ENCODE data around the gene CDH26. TPM values are rescaled to one million over a fixed set of nuclear protein-coding genes. Genes with fewer than 3 reads are reported as not detected.

The CDH26 gene
- total and polyA plus RNA-seq, 2 donors (not counting 3 experiments of a cell fraction or from before 2014, with no cell fraction given) = 0.01 TPM; not detected in 1

- TF ChIP-seq GATA2 (IDR thresholded peaks at IDR 0.05; ENCODE audit: insufficient read depth, insufficient read length, low read depth, low read length) (no peak), POLR2AphosphoS5 (IDR thresholded peaks at IDR 0.05; ENCODE audit: insufficient read depth, low read depth, low read length) (no peak), JUN (IDR thresholded peaks at IDR 0.05; ENCODE audit: borderline replicate concordance, insufficient read depth, insufficient read length, low read depth) (no peak), MAX (IDR thresholded peaks at IDR 0.05; ENCODE audit: insufficient read depth, insufficient read length) (no peak), POLR2A (IDR thresholded peaks at IDR 0.05; ENCODE audit: low read depth, low read length) (no peak), EZH2 (IDR thresholded peaks at IDR 0.05; ENCODE audit: borderline replicate concordance, low read depth, low read length, severe bottlenecking) (no peak), FOS (IDR thresholded peaks at IDR 0.05; ENCODE audit: borderline replicate concordance, insufficient read depth, low read length) (no peak), MYC (IDR thresholded peaks at IDR 0.05; ENCODE audit: low read depth, low read length) (no peak), CTCF (IDR thresholded peaks at IDR 0.05; ENCODE audit: extremely low read depth in 1 of 2, insufficient read depth in 1 of 2, low read depth in 1 of 2, low read length in 2 of 2) (no peak)
- dilution Hi-C loops (cut with MboI; ENCODE audit: extremely low pct_ligation_motif_present, low sequenced_read_pairs) (no loop called here), intact Hi-C loops (cut with micrococcal nuclease) (no loop called here)
- no peak for DNase-seq (ENCODE audit: low read depth, low spot score)
- H3K4me3 ChIP-seq (replicated peaks in 1 of 3; ENCODE audit: insufficient read depth in 1 of 3, low read depth in 1 of 3, low read length in 3 of 3) = no peak overlapping the region
- POLR2A ChIA-PET = no interaction called here
- no TSS peak for BruUV-seq (replicated peaks)
- no peaks in the 10 kb centered on the region for H3K79me2 ChIP-seq (ENCODE audit: control insufficient read depth, insufficient read depth, low read length)
- no peaks in the 10 kb centered on the region for H3K9me1 ChIP-seq (replicated peaks; ENCODE audit: control insufficient read depth, extremely low read depth, insufficient read depth, low read length)
- no peak overlapping the region for H2AFZ ChIP-seq (ENCODE audit: low read depth, low read length)
- H4K20me1 ChIP-seq (replicated peaks; ENCODE audit: control insufficient read depth, extremely low read depth, insufficient read depth, low read length) = no peaks in the 10 kb centered on the region
- CTCF ChIA-PET = no interaction called here
- H3K9me3 ChIP-seq (replicated peaks; ENCODE audit: control insufficient read depth, insufficient read depth, low read length) = peaks cover 9% of the 10 kb centered on the region
- no peak overlapping the region for H3K4me2 ChIP-seq (ENCODE audit: insufficient read depth, low read length)
- no peak overlapping the region for H3K27ac ChIP-seq (ENCODE audit: insufficient read depth, low read depth, low read length)
- FAIRE-seq = no peak
- no peak overlapping the region for H3K9ac ChIP-seq (replicated peaks; ENCODE audit: extremely low read depth, insufficient read depth, low read length)
- no peaks in the 10 kb centered on the region for H3K27me3 ChIP-seq (ENCODE audit: control insufficient read depth in 2 of 2, insufficient read depth in 2 of 2, low read length in 2 of 2)
- H3K36me3 ChIP-seq (ENCODE audit: control insufficient read depth in 2 of 2, extremely low read depth in 1 of 2, insufficient read depth in 2 of 2, low read length in 2 of 2) = no peaks in the 10 kb centered on the region
- no peaks in the 10 kb centered on the region for H3K4me1 ChIP-seq (ENCODE audit: control insufficient read depth, extremely low read depth, insufficient read depth, low read length)
Measured at GRCh38 chr20:60009318-60009717, 51.1 kb downstream of the CDH26 start.

Data from endothelial cell of umbilical vein (primary cell).